ENCODE results near the gene CILP.

The CILP gene, protein sequence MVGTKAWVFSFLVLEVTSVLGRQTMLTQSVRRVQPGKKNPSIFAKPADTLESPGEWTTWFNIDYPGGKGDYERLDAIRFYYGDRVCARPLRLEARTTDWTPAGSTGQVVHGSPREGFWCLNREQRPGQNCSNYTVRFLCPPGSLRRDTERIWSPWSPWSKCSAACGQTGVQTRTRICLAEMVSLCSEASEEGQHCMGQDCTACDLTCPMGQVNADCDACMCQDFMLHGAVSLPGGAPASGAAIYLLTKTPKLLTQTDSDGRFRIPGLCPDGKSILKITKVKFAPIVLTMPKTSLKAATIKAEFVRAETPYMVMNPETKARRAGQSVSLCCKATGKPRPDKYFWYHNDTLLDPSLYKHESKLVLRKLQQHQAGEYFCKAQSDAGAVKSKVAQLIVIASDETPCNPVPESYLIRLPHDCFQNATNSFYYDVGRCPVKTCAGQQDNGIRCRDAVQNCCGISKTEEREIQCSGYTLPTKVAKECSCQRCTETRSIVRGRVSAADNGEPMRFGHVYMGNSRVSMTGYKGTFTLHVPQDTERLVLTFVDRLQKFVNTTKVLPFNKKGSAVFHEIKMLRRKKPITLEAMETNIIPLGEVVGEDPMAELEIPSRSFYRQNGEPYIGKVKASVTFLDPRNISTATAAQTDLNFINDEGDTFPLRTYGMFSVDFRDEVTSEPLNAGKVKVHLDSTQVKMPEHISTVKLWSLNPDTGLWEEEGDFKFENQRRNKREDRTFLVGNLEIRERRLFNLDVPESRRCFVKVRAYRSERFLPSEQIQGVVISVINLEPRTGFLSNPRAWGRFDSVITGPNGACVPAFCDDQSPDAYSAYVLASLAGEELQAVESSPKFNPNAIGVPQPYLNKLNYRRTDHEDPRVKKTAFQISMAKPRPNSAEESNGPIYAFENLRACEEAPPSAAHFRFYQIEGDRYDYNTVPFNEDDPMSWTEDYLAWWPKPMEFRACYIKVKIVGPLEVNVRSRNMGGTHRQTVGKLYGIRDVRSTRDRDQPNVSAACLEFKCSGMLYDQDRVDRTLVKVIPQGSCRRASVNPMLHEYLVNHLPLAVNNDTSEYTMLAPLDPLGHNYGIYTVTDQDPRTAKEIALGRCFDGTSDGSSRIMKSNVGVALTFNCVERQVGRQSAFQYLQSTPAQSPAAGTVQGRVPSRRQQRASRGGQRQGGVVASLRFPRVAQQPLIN

DNA sequence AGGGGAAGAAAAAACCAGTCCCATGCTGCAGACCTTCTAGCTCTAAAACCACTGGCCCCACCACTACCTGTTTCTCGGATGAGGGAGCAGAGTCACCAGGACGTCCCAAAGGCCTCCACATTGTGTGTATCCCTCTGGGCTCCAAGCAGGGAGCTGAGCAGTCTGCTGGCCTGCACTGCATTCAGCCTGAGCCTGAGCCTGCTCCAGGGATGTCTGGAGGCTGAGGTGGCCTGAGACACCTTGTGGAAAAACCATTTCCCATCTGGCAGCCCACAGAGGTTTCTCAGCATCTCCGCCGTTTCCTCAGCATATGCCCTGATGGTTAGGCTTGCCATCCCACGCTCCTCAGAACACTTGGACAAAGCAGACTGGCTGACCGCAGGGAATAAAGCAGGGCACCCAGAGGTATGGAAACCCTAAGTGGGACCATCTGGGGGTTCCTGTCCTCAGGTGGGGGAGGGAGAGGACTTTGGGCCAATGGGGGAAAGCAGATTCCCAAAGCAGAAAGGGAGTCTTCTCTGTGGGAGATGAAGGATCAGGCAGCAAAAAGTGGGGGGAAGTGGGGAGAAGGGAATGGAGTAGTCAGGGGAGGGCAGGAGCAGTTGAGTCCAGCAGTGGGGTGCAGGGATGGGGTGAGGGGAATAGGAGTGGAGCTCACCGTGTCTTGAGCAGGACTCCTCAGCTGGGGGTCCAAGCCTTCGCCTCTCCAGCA lies at the start of gene CILP:
Gene CILP, minus strand, starts transcription at position 704 of the 712 bp plus-strand sequence. CDS start 1,718 bp downstream, outside the sequence.
- Histone ChIP-seq H3K36me3 (no peaks in the 10 kb centered on the region), H3K27ac (no peak within 1 kb of the TSS), H3K4me1 (ENCODE audit: control insufficient read depth in 1 of 2, insufficient read depth in 1 of 2, low read depth in 1 of 2, low read length in 1 of 2) (no peaks in the 10 kb centered on the region), H3K27me3 (no peaks in the 10 kb centered on the region), H3K4me3 (ENCODE audit: low read depth in 1 of 2, low read length in 1 of 2) (no peak within 1 kb of the TSS), H3K9me3 (no peaks in the 10 kb centered on the region)
- TF ChIP-seq, protein P1, sequence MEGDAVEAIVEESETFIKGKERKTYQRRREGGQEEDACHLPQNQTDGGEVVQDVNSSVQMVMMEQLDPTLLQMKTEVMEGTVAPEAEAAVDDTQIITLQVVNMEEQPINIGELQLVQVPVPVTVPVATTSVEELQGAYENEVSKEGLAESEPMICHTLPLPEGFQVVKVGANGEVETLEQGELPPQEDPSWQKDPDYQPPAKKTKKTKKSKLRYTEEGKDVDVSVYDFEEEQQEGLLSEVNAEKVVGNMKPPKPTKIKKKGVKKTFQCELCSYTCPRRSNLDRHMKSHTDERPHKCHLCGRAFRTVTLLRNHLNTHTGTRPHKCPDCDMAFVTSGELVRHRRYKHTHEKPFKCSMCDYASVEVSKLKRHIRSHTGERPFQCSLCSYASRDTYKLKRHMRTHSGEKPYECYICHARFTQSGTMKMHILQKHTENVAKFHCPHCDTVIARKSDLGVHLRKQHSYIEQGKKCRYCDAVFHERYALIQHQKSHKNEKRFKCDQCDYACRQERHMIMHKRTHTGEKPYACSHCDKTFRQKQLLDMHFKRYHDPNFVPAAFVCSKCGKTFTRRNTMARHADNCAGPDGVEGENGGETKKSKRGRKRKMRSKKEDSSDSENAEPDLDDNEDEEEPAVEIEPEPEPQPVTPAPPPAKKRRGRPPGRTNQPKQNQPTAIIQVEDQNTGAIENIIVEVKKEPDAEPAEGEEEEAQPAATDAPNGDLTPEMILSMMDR (IDR thresholded peaks at IDR 0.05): no peak

DNA sequence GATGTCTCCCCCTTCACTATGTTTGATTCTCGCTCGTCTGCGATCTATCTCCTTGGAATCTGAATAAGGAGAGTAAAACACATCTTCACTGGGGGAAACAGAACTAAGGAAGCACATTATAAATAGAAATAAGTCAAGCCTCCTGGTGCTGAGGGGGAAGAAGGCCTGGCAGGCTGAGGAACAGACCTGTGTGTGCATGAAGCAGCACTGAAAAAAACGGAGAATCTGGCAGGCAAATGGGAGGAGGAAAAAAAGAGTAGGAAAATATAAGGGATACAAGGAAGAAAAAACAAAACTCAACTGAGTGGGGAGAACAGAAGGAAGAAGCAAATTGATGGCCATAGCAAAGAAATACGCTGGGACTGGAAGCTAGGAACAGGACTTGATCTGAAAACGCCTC lies 49.7 kb upstream of the CILP start:
- Histone ChIP-seq H3K27me3 (no peaks in the 10 kb centered on the region), H3K4me3 (ENCODE audit: low read depth in 1 of 2, low read length in 1 of 2) (no peak overlapping the region), H3K9me3 (no peaks in the 10 kb centered on the region), H3K27ac (no peak overlapping the region), H3K4me1 (ENCODE audit: control insufficient read depth in 1 of 2, insufficient read depth in 1 of 2, low read depth in 1 of 2, low read length in 1 of 2) (no peaks in the 10 kb centered on the region), H3K36me3 (peaks cover 87% of the 10 kb centered on the region)
- TF ChIP-seq, protein P1 (IDR thresholded peaks at IDR 0.05): no peak

DNA sequence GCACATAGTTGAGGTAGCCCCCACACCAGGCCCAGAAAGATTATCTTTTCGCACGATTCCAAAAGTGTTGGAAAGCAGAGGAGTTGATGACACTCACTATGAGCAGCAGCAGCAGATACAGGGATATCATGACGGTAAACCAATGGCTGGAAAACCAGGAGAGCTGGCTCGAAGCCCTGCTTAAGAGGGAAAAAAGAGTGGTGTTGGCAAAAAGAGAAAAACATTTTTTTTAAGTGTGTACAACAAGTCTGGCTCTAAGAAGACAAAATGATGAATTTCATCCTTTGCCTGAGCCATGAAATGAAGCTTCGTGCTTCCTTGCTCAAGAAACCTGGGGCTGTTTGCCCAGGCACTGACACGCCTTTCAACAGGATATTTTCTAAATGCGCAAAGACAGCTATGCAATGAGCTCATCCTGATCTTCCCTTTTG lies 48.1 kb upstream of the CILP start:
- Histone ChIP-seq H3K27ac (no peak overlapping the region), H3K4me1 (ENCODE audit: control insufficient read depth in 1 of 2, insufficient read depth in 1 of 2, low read depth in 1 of 2, low read length in 1 of 2) (no peaks in the 10 kb centered on the region), H3K27me3 (no peaks in the 10 kb centered on the region), H3K36me3 (peaks cover 83% of the 10 kb centered on the region), H3K4me3 (ENCODE audit: low read depth in 1 of 2, low read length in 1 of 2) (no peak overlapping the region), H3K9me3 (no peaks in the 10 kb centered on the region)
- TF ChIP-seq, protein P1 (IDR thresholded peaks at IDR 0.05): no peak

DNA sequence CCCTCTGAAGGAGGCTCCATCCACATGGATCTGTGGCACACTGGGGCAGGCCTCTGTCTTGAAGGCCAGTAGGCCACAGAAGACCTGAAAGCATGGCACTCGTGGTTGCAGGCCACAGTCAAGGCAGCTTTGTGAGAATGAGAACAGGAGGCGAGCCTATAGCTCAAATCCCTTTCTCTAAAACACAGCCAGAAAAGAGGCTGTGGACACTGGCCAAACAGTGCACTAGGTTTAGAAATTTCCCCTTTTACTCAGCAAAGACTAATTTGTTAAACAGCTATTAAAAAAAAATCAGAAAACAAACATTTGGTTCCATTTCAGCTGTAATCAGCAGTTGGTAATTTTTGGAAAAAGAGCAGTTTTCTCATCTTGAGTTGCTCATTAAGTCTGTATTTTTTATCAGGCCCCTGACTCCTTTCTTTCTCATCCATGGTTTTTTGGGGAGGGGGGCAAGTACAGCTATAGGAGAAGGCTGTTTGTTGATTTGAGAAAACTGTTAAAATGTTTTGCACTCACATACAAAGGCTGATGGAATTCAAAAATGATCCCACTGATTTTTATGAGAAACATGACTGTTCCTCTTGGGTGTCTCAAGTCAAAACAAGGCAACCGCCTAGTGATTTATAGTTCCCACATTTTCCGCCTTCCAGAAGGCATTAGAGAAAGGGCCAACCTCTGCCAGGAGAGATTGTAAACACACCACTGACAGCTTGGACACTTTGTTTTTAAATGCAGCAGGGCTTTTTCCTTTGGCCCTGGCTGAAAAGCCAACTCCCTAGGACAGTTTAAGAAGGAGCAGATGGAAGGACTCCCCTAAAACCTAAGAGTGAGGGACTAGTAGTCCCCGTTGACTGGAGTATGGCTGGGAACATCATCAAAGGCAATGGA lies 47.3 kb upstream of the CILP start:
- Histone ChIP-seq H3K36me3 (peaks cover 82% of the 10 kb centered on the region), H3K27me3 (no peaks in the 10 kb centered on the region), H3K4me3 (ENCODE audit: low read depth in 1 of 2, low read length in 1 of 2) (no peak overlapping the region), H3K4me1 (ENCODE audit: control insufficient read depth in 1 of 2, insufficient read depth in 1 of 2, low read depth in 1 of 2, low read length in 1 of 2) (no peaks in the 10 kb centered on the region), H3K27ac (no peak overlapping the region), H3K9me3 (no peaks in the 10 kb centered on the region)
- TF ChIP-seq, protein P1 (IDR thresholded peaks at IDR 0.05): no peak

All from neutrophil (primary cell).